Panc1 (cell line): ENCODE data around the gene DTNB. TPM values are rescaled to one million over a fixed set of nuclear protein-coding genes. Genes with fewer than 3 reads are reported as not detected.

Experiments
- ATAC-seq: fragments of 200-7000 bp; cut with Tn5 transposase; 2 replicates; pipeline ENCODE4 v1.9.1; 2020; ENCODE audit warnings: mild to moderate bottlenecking, moderate library complexity
- BruUV-seq: library from RNA; stranded (reverse); fragments of 400-500 nt; replicated peaks from 2 replicates; lab custom pipeline; 2021; lab: Mats Ljungman, UMichigan
- CTCF ChIA-PET: fragments of 300-600 bp; sonication (Branson Sonifier 250); formaldehyde crosslinking; loops from one replicate; lab custom pipeline; 2022; ENCODE audit warnings: antibody characterized with exemption; lab: Charles Lee
- POLR2A ChIA-PET: fragments of 300-600 bp; sonication (Branson Sonifier 250); formaldehyde crosslinking; loops from one replicate; lab custom pipeline; 2022; ENCODE audit warnings: antibody characterized with exemption; lab: Charles Lee
- DNase-seq: peaks from one replicate; pipeline ENCODE4 v3.0.0-alpha.2; 2010; ENCODE audit warnings: low read depth, low spot score
- H3K27ac ChIP-seq: 2 replicates; pipeline ENCODE4 v1.5.1; 2011; ENCODE audit warnings: mild to moderate bottlenecking, low read length, inconsistent platforms
- H3K27me3 ChIP-seq: fragments of 200-500 bp; sonication (Bioruptor generic); 2 replicates; pipeline ENCODE4 v1.6.0; 2014; ENCODE audit warnings: low read length, inconsistent platforms; ENCODE audit not compliant: control insufficient read depth, insufficient read depth
- H3K36me3 ChIP-seq: fragments of 200-500 bp; sonication (Bioruptor generic); 2 replicates; pipeline ENCODE4 v1.5.1; 2014; ENCODE audit warnings: inconsistent platforms, mild to moderate bottlenecking, low read length, moderate library complexity; ENCODE audit not compliant: control insufficient read depth, insufficient read depth
- H3K4me1 ChIP-seq: 2 replicates; pipeline ENCODE4 v1.5.1; 2011; ENCODE audit warnings: inconsistent platforms, mild to moderate bottlenecking, low read length, moderate library complexity; ENCODE audit not compliant: control insufficient read depth, insufficient read depth
- H3K4me3 ChIP-seq, 2 experiments: 2 replicates each; pipeline ENCODE4 v1.5.1; 2011 to 2012; ENCODE audit warnings: low read depth in 2 of 2, low read length in 2 of 2, mild to moderate bottlenecking in 2 of 2, inconsistent platforms in 1 of 2, moderate library complexity in 1 of 2
- H3K9me3 ChIP-seq: fragments of 200-500 bp; sonication (Bioruptor generic); 2 replicates; pipeline ENCODE4 v1.5.1; 2014; ENCODE audit warnings: low read depth, mild to moderate bottlenecking, inconsistent platforms, low read length, moderate library complexity; ENCODE audit not compliant: control insufficient read depth, insufficient read depth
- CTCF ChIP-seq: fragments of 450-650 bp; IDR thresholded peaks from 2 replicates; pipeline ENCODE4 v1.5.1; 2017; ENCODE audit warnings: mild to moderate bottlenecking
- POLR2AphosphoS5 ChIP-seq: IDR thresholded peaks from 2 replicates; pipeline ENCODE4 v1.6.1; 2012; ENCODE audit warnings: mild to moderate bottlenecking, low read depth, low read length, moderate library complexity
- REST ChIP-seq, 2 experiments: IDR thresholded peaks; 2 replicates each; pipeline ENCODE4 v1.6.1; 2011 to 2012; ENCODE audit warnings: low read depth in 2 of 2, control low read depth in 1 of 2, low read length in 1 of 2, mild to moderate bottlenecking in 1 of 2, moderate library complexity in 1 of 2; ENCODE audit not compliant: insufficient read depth in 1 of 2
- SIN3A ChIP-seq: IDR thresholded peaks from 2 replicates; pipeline ENCODE4 v1.6.1; 2012; ENCODE audit warnings: low read depth, mild to moderate bottlenecking, low read length, moderate library complexity, borderline replicate concordance; ENCODE audit not compliant: insufficient read depth
- TCF7L2 ChIP-seq: IDR thresholded peaks from 2 replicates; pipeline ENCODE4 v1.6.1; 2011; ENCODE audit warnings: mild to moderate bottlenecking, low read depth, low read length, inconsistent platforms
- in situ Hi-C: cut with HindIII; loops from 2 replicates; pipeline ENCODE4 v1.10.0; 2016; ENCODE audit warnings: low sequenced_read_pairs, low pct_unique_long_range_greater_than_20kb
- intact Hi-C: fragments of 100-400 bp; cut with micrococcal nuclease; formaldehyde crosslinking; loops from one replicate; pipeline ENCODE4 v1.10.0; 2022; ENCODE audit not compliant: unreplicated experiment
- total RNA-seq: library from RNA; stranded (reverse); gene quantifications from one replicate; pipeline ENCODE4 v1.2.1, GENCODE V29; 2021; ENCODE audit not compliant: unreplicated experiment

The DTNB gene
- total RNA-seq, 1 experiment from 2014 or later, result 37.8 TPM

- H3K9me3 ChIP-seq, result no peaks in the 10 kb centered on the region
- no peak overlapping the region for H3K4me3 ChIP-seq
- no TSS peak for BruUV-seq
- no peak for DNase-seq
- CTCF ChIA-PET, result no interaction called here
- TF ChIP-seq POLR2AphosphoS5 (no peak), TCF7L2 (no peak), SIN3A (no peak), CTCF (no peak), REST (IDR thresholded peaks at IDR 0.05; ENCODE audit: insufficient read depth in 1 of 2, low read depth in 2 of 2, low read length in 1 of 2) (no peak)
- in situ Hi-C loops, result no loop called here
- no peak overlapping the region for H3K27ac ChIP-seq
- no peak for ATAC-seq
- no peaks in the 10 kb centered on the region for H3K27me3 ChIP-seq
- POLR2A ChIA-PET, result no interaction called here
- intact Hi-C loops, result no loop called here
- H3K4me1 ChIP-seq, result no peaks in the 10 kb centered on the region
- H3K36me3 ChIP-seq, result no peaks in the 10 kb centered on the region
Observed at GRCh38 chr2:25514043-25514637, 159.2 kb downstream of the DTNB start.

- Histone ChIP-seq H3K9me3 (no peaks in the 10 kb centered on the region), H3K27me3 (no peaks in the 10 kb centered on the region), H3K36me3 (no peaks in the 10 kb centered on the region), H3K27ac (no peak overlapping the region), H3K4me1 (no peaks in the 10 kb centered on the region), H3K4me3 (no peak overlapping the region)
- TF ChIP-seq TCF7L2 (no peak), POLR2AphosphoS5 (no peak), SIN3A (no peak), CTCF (no peak), REST (IDR thresholded peaks at IDR 0.05; ENCODE audit: insufficient read depth in 1 of 2, low read depth in 2 of 2, low read length in 1 of 2) (no peak)
- ChIA-PET POLR2A (no interaction called here), CTCF (no interaction called here)
- in situ Hi-C loops, result no loop called here
- BruUV-seq, result no TSS peak
- intact Hi-C loops, result no loop called here
- no peak for ATAC-seq
- no peak for DNase-seq
Observed at GRCh38 chr2:25512707-25513106, 160.7 kb downstream of the DTNB start.
